Adrenal gland (tissue), 5 donors: Measurements from ENCODE around the gene C2orf49.

Experiments used
- POLR2A ChIP-seq, 2 donors: fragments of 450-650 bp; IDR thresholded peaks; one replicate each; pipeline ENCODE4 v1.6.1; 2017; ENCODE audit warnings: antibody characterized with exemption in 2 of 2, mild to moderate bottlenecking in 2 of 2, moderate library complexity in 1 of 2
- TF ChIP-seq, protein P1 (sequence below), 6 experiments: fragments of 450-650 bp in 4 of 6; fragments of 200-600 bp in 2 of 6; sonication (generic) in 1 of 6; IDR thresholded peaks; 1 replicate in 5 of 6; 2 replicates in 1 of 6; pipeline versions ENCODE4 v1.5.1 to v1.8.0; 2016 to 2021; ENCODE audit warnings: antibody characterized with exemption in 6 of 6, mild to moderate bottlenecking in 2 of 6, moderate library complexity in 1 of 6
- donor health status: DM: no; HTN: no; CAD: no.

DNA sequence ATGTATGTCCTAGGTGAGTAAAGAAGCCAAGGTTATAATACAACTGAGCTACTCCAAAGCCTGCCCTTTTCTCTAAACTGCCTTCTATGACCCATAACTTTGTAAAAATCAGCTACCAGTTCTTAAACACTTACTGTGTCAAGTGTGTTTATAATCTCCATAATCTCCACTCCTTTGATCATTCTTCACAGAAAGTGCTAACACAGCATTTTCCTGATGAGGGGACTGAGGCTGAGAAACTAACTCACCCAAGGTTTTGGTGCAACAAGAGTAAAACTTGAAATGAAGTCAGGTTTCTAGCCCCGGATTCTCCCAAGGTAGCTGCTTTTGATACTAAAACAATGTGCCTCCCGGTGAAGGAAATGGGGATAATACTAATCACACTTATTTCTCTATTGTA, 1.9 kb upstream of the C2orf49 start:
- TF ChIP-seq, protein P1, sequence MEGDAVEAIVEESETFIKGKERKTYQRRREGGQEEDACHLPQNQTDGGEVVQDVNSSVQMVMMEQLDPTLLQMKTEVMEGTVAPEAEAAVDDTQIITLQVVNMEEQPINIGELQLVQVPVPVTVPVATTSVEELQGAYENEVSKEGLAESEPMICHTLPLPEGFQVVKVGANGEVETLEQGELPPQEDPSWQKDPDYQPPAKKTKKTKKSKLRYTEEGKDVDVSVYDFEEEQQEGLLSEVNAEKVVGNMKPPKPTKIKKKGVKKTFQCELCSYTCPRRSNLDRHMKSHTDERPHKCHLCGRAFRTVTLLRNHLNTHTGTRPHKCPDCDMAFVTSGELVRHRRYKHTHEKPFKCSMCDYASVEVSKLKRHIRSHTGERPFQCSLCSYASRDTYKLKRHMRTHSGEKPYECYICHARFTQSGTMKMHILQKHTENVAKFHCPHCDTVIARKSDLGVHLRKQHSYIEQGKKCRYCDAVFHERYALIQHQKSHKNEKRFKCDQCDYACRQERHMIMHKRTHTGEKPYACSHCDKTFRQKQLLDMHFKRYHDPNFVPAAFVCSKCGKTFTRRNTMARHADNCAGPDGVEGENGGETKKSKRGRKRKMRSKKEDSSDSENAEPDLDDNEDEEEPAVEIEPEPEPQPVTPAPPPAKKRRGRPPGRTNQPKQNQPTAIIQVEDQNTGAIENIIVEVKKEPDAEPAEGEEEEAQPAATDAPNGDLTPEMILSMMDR (IDR thresholded peaks at IDR 0.05) = no peak
- TF ChIP-seq POLR2A (IDR thresholded peaks at IDR 0.05) = no peak
